ENCODE results near the gene CCDC148. TPM values are rescaled to one million over a fixed set of nuclear protein-coding genes. Genes with fewer than 3 reads are reported as not detected.
A peak's percentile ranks its signal among the peaks of the same experiment; 100 is the strongest.

The CCDC148 gene
- total and polyA plus RNA-seq, 2 experiments from 2014 or later: 1.2 to 1.8 TPM

DNA sequence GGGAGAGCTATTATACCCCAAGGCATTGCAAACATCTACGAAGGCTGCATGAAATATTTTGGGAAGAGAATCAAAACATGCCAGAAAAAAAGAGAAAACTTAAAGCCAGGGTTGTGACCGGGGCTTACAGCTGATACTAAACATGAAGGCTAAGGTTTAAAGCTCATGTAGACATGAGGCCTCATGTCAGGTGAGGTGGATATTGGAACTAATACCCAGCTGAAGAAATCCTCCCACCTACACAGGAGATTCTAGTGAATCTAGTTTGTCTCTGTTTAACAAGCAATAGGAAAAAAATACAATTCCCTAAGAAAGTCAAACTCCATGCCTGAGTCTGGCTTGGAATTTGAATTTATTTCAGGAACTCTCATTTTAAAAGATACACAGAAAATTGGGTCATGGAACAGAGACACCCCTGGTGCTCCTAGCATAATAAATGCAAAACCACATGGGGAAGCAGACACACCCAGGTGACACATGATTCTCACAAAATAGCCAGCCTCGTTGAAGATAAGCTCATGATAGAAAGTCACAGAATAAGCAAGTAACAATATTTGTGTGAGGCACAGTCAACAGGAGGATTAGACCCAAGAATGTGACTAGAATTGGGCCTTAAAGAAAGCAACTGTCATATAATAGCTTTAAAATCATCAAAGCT lies 312.7 kb downstream of the CCDC148 start:
- H3K4me3 Mint-ChIP-seq: no peak overlapping the region
- Histone ChIP-seq H2AFZ (peak overlapping the region; percentile 66; the same call in 1 of the 2 replicates), H3K27ac (ENCODE audit: low read depth) (no peak overlapping the region), H3K4me1 (ENCODE audit: insufficient read depth) (no peaks in the 10 kb centered on the region), H3K27me3 (ENCODE audit: insufficient read depth) (no peaks in the 10 kb centered on the region), H3K36me3 (ENCODE audit: insufficient read depth) (no peaks in the 10 kb centered on the region), H3K4me2 (no peak overlapping the region), H3K9me2 (ENCODE audit: insufficient read depth) (peaks cover 6% of the 10 kb centered on the region; the same call in 1 of the 2 replicates), H3K79me2 (replicated peaks; ENCODE audit: insufficient read depth) (no peaks in the 10 kb centered on the region), H3F3A (replicated peaks; ENCODE audit: low read depth) (no peaks in the 10 kb centered on the region), H4K20me1 (replicated peaks; ENCODE audit: insufficient read depth) (no peaks in the 10 kb centered on the region), H3K4me3 (no peak overlapping the region)
- H3K27ac Mint-ChIP-seq: no peak overlapping the region
- no peak for TF ChIP-seq EZH2phosphoT487 (IDR thresholded peaks at IDR 0.05; ENCODE audit: unreplicated experiment)
- TF ChIP-seq CTCF (conservative IDR thresholded peaks at IDR 0.05; ENCODE audit: low read depth in 2 of 2): no peak
- DNase-seq (ENCODE audit: low spot score) (no peak), ATAC-seq (no peak)
- H3K9me3 Mint-ChIP-seq: no peaks in the 10 kb centered on the region
- peaks cover 13% of the 10 kb centered on the region for H3K4me1 Mint-ChIP-seq
- peaks cover 4% of the 10 kb centered on the region for H3K27me3 Mint-ChIP-seq (ENCODE audit: insufficient read depth, low read depth, poor library complexity)
- no peaks in the 10 kb centered on the region for H3K36me3 Mint-ChIP-seq (ENCODE audit: low read depth)

DNA sequence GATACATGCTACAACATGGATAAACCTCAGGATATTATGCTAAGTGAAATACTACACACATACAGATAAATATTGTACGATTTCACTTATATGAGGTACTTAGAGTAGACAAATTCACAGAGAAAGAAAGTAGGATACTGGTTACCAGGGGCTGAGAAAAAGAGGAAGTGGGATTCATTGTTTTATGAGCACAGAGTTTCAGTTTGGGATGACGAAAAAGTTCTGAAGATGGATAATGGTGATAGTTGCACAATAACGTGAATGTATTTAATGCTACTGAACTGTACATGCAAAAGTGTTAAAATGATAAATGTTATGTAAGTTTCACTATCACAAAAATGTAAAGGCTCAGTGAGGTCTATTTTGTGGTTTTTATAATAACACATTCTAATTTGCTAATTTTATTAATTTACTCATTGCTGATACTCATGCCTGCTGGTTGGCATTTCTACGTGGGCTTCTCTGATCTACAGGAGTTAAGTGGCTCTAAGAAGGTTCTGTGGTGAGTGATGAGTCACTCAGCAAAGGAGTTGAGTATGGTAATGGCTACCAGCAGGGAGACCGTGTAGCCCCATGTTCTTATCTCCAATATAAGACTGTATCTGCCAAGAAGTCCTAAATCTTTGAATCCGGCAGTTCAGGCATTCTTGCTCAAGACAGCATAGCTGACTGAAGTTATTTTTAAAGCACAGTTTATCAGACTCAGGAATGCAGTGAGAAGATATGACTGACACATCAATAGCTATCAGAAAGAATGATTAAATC lies 313.8 kb downstream of the CCDC148 start:
- no peak overlapping the region for H3K27ac Mint-ChIP-seq
- ATAC-seq: no peak
- no peak overlapping the region for H3K4me2 ChIP-seq

GRCh38 chr2:158142165-158142564 lies 314.4 kb downstream of the CCDC148 start:
- H3K9me2 ChIP-seq (ENCODE audit: insufficient read depth): peaks cover 13% of the 10 kb centered on the region
- H3K27ac ChIP-seq (ENCODE audit: low read depth): no peak overlapping the region
- Mint-ChIP-seq H3K27me3 (ENCODE audit: insufficient read depth, low read depth, poor library complexity) (peaks cover 4% of the 10 kb centered on the region), H3K27ac (no peak overlapping the region), H3K9me3 (no peaks in the 10 kb centered on the region), H3K4me3 (no peak overlapping the region), H3K4me1 (peaks cover 13% of the 10 kb centered on the region), H3K36me3 (ENCODE audit: low read depth) (no peaks in the 10 kb centered on the region)
- no peaks in the 10 kb centered on the region for H3K27me3 ChIP-seq (ENCODE audit: insufficient read depth)
- H3K79me2 ChIP-seq (replicated peaks; ENCODE audit: insufficient read depth): no peaks in the 10 kb centered on the region
- DNase-seq (ENCODE audit: low spot score) (no peak), ATAC-seq (no peak)
- no peaks in the 10 kb centered on the region for H3F3A ChIP-seq (replicated peaks; ENCODE audit: low read depth)
- no peaks in the 10 kb centered on the region for H4K20me1 ChIP-seq (replicated peaks; ENCODE audit: insufficient read depth)
- no peaks in the 10 kb centered on the region for H3K4me1 ChIP-seq (ENCODE audit: insufficient read depth)
- H2AFZ ChIP-seq: no peak overlapping the region
- no peak overlapping the region for H3K4me2 ChIP-seq
- H3K4me3 ChIP-seq: no peak overlapping the region
- H3K36me3 ChIP-seq (ENCODE audit: insufficient read depth): no peaks in the 10 kb centered on the region
- TF ChIP-seq ZNF114 (CRISPR knock-in tag; IDR thresholded peaks at IDR 0.05) (no peak), NANOG (IDR thresholded peaks at IDR 0.05; ENCODE audit: borderline replicate concordance) (no peak), EZH2 (IDR thresholded peaks at IDR 0.05; ENCODE audit: low read depth, unreplicated experiment) (no peak), STAT1 (IDR thresholded peaks at IDR 0.05; ENCODE audit: unreplicated experiment) (no peak), CREB1 (CRISPR knock-in tag; IDR thresholded peaks at IDR 0.05; ENCODE audit: low read depth) (no peak), CTCF (conservative IDR thresholded peaks at IDR 0.05; ENCODE audit: low read depth in 2 of 2) (no peak)
- TF ChIP-seq, protein P1, sequence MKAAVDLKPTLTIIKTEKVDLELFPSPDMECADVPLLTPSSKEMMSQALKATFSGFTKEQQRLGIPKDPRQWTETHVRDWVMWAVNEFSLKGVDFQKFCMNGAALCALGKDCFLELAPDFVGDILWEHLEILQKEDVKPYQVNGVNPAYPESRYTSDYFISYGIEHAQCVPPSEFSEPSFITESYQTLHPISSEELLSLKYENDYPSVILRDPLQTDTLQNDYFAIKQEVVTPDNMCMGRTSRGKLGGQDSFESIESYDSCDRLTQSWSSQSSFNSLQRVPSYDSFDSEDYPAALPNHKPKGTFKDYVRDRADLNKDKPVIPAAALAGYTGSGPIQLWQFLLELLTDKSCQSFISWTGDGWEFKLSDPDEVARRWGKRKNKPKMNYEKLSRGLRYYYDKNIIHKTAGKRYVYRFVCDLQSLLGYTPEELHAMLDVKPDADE (IDR thresholded peaks at IDR 0.05): no peak

More for the DNA sequence above, 313.8 kb downstream of the CCDC148 start:
- Histone ChIP-seq H4K20me1 (replicated peaks; ENCODE audit: insufficient read depth) (no peaks in the 10 kb centered on the region), H3K9me2 (ENCODE audit: insufficient read depth) (peaks cover 7% of the 10 kb centered on the region; the same call in 1 of the 2 replicates), H2AFZ (no peak overlapping the region), H3K79me2 (replicated peaks; ENCODE audit: insufficient read depth) (no peaks in the 10 kb centered on the region), H3K36me3 (ENCODE audit: insufficient read depth) (no peaks in the 10 kb centered on the region), H3K4me1 (ENCODE audit: insufficient read depth) (no peaks in the 10 kb centered on the region), H3K4me3 (no peak overlapping the region), H3F3A (replicated peaks; ENCODE audit: low read depth) (no peaks in the 10 kb centered on the region), H3K27ac (ENCODE audit: low read depth) (no peak overlapping the region), H3K27me3 (ENCODE audit: insufficient read depth) (no peaks in the 10 kb centered on the region)
- no peak for DNase-seq (ENCODE audit: low spot score)
- peaks cover 13% of the 10 kb centered on the region for H3K4me1 Mint-ChIP-seq
- no peaks in the 10 kb centered on the region for H3K36me3 Mint-ChIP-seq (ENCODE audit: low read depth)
- H3K27me3 Mint-ChIP-seq (ENCODE audit: insufficient read depth, low read depth, poor library complexity): peaks cover 4% of the 10 kb centered on the region
- no peaks in the 10 kb centered on the region for H3K9me3 Mint-ChIP-seq
- TF ChIP-seq EZH2phosphoT487 (IDR thresholded peaks at IDR 0.05; ENCODE audit: unreplicated experiment): no peak
- no peak overlapping the region for H3K4me3 Mint-ChIP-seq

Measured in GM23338 (cell line).